ENCODE measurements around the gene CACNA2D1.

CACNA2D1 gene

DNA sequence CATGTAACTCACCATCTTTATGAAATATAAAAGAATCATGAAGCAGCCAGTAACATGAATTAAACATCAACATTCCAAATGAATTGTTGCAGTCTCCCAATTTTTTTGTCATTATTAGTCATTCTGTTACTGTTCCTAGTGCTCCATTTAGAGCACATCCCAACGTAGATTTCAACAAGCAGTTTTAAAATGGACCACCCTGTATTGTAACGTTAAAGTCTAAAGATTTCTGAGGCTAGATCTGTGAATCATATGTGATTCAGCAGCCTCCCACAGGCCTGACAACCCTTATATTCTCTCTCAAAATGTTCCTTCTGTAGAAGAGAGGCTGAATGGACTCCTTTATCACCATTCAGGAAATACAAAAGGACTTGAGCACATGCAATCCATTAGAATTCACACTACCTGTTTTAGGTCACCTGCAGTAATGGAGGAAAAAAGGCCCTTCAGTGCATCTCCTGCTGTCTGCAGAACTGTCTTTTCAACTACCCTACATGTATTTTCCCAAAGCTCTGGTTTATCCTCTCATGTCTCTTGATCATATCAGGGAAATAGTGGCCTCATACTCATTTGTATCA is 81.4 kb downstream of the CACNA2D1 start:
- DNase-seq (ENCODE audit: low spot score in 2 of 2) = no peak
- ATAC-seq (ENCODE audit: low read depth) = no peak
- Mint-ChIP-seq H3K36me3 (no peaks in the 10 kb centered on the region), H3K4me3 (no peak overlapping the region), H3K27me3 (no peaks in the 10 kb centered on the region), H3K27ac (no peak overlapping the region), H3K4me1 (no peaks in the 10 kb centered on the region), H3K9me3 (no peaks in the 10 kb centered on the region)

- ATAC-seq (ENCODE audit: low read depth) (no peak), DNase-seq (ENCODE audit: low spot score in 2 of 2) (no peak)
- Mint-ChIP-seq H3K4me1 (no peaks in the 10 kb centered on the region), H3K9me3 (no peaks in the 10 kb centered on the region), H3K36me3 (no peaks in the 10 kb centered on the region), H3K27ac (no peak overlapping the region), H3K27me3 (no peaks in the 10 kb centered on the region), H3K4me3 (no peak overlapping the region)
These were observed 82.8 kb downstream of the CACNA2D1 start for GRCh38 chr7:82360591-82361368.

DNA sequence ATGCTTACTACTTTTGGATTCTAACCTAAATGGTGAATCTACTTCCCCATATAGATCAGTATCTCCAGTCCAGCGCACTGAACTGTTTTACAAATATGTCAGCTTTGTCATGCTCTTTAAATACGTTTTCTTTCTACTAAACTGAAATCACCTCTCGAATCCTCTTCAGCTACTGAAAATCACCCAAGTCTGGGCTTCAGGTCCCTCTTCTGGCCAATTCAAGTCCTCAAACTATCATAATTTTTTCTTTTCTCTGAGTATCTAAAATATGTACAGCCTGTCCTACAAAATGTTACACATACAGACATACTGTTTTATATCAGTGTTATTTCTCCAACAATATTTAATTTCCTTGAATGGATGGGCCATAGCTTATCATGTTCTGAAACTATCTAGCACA is 84.2 kb downstream of the CACNA2D1 start:
- Mint-ChIP-seq H3K27ac (no peak overlapping the region), H3K9me3 (no peaks in the 10 kb centered on the region), H3K27me3 (no peaks in the 10 kb centered on the region), H3K4me1 (no peaks in the 10 kb centered on the region), H3K36me3 (no peaks in the 10 kb centered on the region), H3K4me3 (no peak overlapping the region)
- ATAC-seq (ENCODE audit: low read depth) (no peak), DNase-seq (ENCODE audit: low spot score in 2 of 2) (no peak)

- Mint-ChIP-seq H3K27ac (no peak overlapping the region), H3K36me3 (no peaks in the 10 kb centered on the region), H3K27me3 (no peaks in the 10 kb centered on the region), H3K9me3 (no peaks in the 10 kb centered on the region), H3K4me1 (no peaks in the 10 kb centered on the region), H3K4me3 (no peak overlapping the region)
- ATAC-seq (ENCODE audit: low read depth) (no peak), DNase-seq (ENCODE audit: low spot score in 2 of 2) (no peak)
These were observed 84.7 kb downstream of the CACNA2D1 start for GRCh38 chr7:82358923-82359322.

GRCh38 chr7:82358009-82358578 is 85.5 kb downstream of the CACNA2D1 start:
- Mint-ChIP-seq H3K4me3 (no peak overlapping the region), H3K9me3 (no peaks in the 10 kb centered on the region), H3K27ac (no peak overlapping the region), H3K27me3 (no peaks in the 10 kb centered on the region), H3K36me3 (no peaks in the 10 kb centered on the region), H3K4me1 (no peaks in the 10 kb centered on the region)
- DNase-seq (ENCODE audit: low spot score in 2 of 2) (no peak), ATAC-seq (ENCODE audit: low read depth) (no peak)

- Mint-ChIP-seq H3K4me1 (no peaks in the 10 kb centered on the region), H3K36me3 (no peaks in the 10 kb centered on the region), H3K27ac (no peak overlapping the region), H3K4me3 (no peak overlapping the region), H3K9me3 (no peaks in the 10 kb centered on the region), H3K27me3 (no peaks in the 10 kb centered on the region)
- DNase-seq (ENCODE audit: low spot score in 2 of 2) (no peak), ATAC-seq (ENCODE audit: low read depth) (no peak)
These were observed 95.3 kb downstream of the CACNA2D1 start for GRCh38 chr7:82348251-82348650.

- Mint-ChIP-seq H3K36me3 (no peaks in the 10 kb centered on the region), H3K9me3 (no peaks in the 10 kb centered on the region), H3K27ac (no peak overlapping the region), H3K4me3 (no peak overlapping the region), H3K4me1 (no peaks in the 10 kb centered on the region), H3K27me3 (no peaks in the 10 kb centered on the region)
- no peak for DNase-seq (ENCODE audit: low spot score in 2 of 2)
- no peak for ATAC-seq (ENCODE audit: low read depth)
These were observed 95.8 kb downstream of the CACNA2D1 start for GRCh38 chr7:82347808-82348207.

- DNase-seq (ENCODE audit: low spot score in 2 of 2) (no peak), ATAC-seq (ENCODE audit: low read depth) (no peak)
- H3K27me3 Mint-ChIP-seq = no peaks in the 10 kb centered on the region
- H3K9me3 Mint-ChIP-seq = no peaks in the 10 kb centered on the region
- H3K4me1 Mint-ChIP-seq = no peaks in the 10 kb centered on the region
- no peak overlapping the region for H3K4me3 Mint-ChIP-seq
- no peak overlapping the region for H3K27ac Mint-ChIP-seq
- H3K36me3 Mint-ChIP-seq = no peaks in the 10 kb centered on the region
These were observed 97.7 kb downstream of the CACNA2D1 start for GRCh38 chr7:82345886-82346285.

DNA sequence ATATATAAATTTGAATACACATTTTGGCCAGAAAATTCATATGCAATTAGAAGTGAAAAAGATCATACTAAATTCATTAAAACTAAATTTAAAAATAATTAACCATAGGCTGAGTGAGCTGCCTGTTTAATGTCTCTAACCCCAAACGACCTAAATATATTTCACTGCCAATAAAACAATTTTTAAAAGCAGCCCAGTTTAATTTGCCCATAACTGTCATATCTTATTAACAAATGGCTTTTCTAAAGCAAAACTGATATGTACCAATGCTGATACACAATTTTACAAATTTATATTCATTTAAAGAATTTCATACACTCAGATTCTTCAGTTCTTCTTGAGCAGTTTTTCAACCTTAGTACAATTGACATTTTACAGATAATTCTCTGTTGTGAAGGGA is 99.9 kb downstream of the CACNA2D1 start:
- no peak overlapping the region for H3K4me3 Mint-ChIP-seq
- ATAC-seq (ENCODE audit: low read depth) = no peak
- no peaks in the 10 kb centered on the region for H3K36me3 Mint-ChIP-seq
- no peaks in the 10 kb centered on the region for H3K4me1 Mint-ChIP-seq
- no peaks in the 10 kb centered on the region for H3K27me3 Mint-ChIP-seq
- no peak overlapping the region for H3K27ac Mint-ChIP-seq
- peaks cover 1% of the 10 kb centered on the region for H3K9me3 Mint-ChIP-seq
- DNase-seq (ENCODE audit: low spot score in 2 of 2) = no peak

- H3K4me3 Mint-ChIP-seq = no peak overlapping the region
These were observed 103.6 kb downstream of the CACNA2D1 start for GRCh38 chr7:82339958-82340357.

DNA sequence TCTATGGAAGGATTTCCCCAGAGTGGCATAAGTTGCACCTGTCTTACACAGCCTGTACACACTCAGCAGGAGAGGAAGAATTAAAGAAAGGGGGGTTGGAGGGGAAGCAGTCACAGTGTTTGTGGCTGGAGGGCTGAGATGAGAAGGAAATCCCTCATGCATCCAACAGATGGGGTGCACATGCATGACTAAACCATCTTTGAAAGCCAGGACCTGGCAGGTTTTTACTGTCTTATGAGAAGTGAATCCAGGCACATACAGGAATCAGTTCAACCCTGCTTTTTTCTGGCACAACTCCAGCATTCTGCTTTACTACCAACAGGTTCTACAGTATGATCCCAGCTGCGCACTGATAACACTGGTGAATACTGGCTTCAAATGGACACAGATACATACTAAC is 107.7 kb downstream of the CACNA2D1 start:
- Mint-ChIP-seq H3K4me1 (no peaks in the 10 kb centered on the region), H3K27ac (no peak overlapping the region), H3K36me3 (no peaks in the 10 kb centered on the region), H3K9me3 (peaks cover 1% of the 10 kb centered on the region), H3K4me3 (no peak overlapping the region), H3K27me3 (no peaks in the 10 kb centered on the region)
- no peak for DNase-seq (ENCODE audit: low spot score in 2 of 2)
- no peak for ATAC-seq (ENCODE audit: low read depth)

More at GRCh38 chr7:82339958-82340357, 103.6 kb downstream of the CACNA2D1 start:
- Mint-ChIP-seq H3K27ac (no peak overlapping the region), H3K27me3 (no peaks in the 10 kb centered on the region), H3K4me1 (no peaks in the 10 kb centered on the region), H3K9me3 (peaks cover 1% of the 10 kb centered on the region), H3K36me3 (no peaks in the 10 kb centered on the region)
- DNase-seq (ENCODE audit: low spot score in 2 of 2) (no peak), ATAC-seq (ENCODE audit: low read depth) (no peak)

- Mint-ChIP-seq H3K36me3 (no peaks in the 10 kb centered on the region), H3K9me3 (peaks cover 1% of the 10 kb centered on the region), H3K4me3 (no peak overlapping the region), H3K4me1 (no peaks in the 10 kb centered on the region), H3K27ac (no peak overlapping the region), H3K27me3 (no peaks in the 10 kb centered on the region)
- no peak for DNase-seq (ENCODE audit: low spot score in 2 of 2)
- no peak for ATAC-seq (ENCODE audit: low read depth)
These were observed 108.6 kb downstream of the CACNA2D1 start for GRCh38 chr7:82335001-82335400.

GRCh38 chr7:82331234-82331633 is 112.3 kb downstream of the CACNA2D1 start:
- Mint-ChIP-seq H3K9me3 (peaks cover 3% of the 10 kb centered on the region), H3K4me3 (no peak overlapping the region), H3K27me3 (no peaks in the 10 kb centered on the region), H3K4me1 (no peaks in the 10 kb centered on the region), H3K27ac (no peak overlapping the region), H3K36me3 (no peaks in the 10 kb centered on the region)
- ATAC-seq (ENCODE audit: low read depth) (no peak), DNase-seq (ENCODE audit: low spot score in 2 of 2) (no peak)

DNA sequence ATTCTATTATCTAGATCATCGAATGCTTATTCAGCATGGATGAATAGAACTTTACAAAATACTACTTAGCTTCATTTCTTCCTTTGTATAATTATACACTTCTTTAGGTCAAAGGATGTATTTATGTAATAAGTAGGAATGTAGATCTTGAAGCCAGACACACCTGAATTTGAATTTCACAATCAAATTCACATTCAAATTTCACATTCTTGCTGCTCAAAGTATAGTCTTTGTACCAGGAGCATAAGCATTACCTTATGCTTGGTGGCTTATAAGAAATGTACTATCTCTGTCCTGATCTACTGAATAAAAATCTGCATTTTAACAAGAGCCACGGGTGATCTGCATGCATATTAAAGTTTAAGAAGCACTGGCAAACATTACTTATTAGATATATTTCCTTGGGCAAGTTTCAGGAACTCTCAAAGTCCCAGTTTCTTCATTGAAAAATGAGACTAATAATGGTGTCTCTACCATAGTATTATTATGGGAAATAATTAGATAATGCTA is 112.8 kb downstream of the CACNA2D1 start:
- ATAC-seq (ENCODE audit: low read depth) = no peak
- H3K4me1 Mint-ChIP-seq = no peaks in the 10 kb centered on the region
- H3K27ac Mint-ChIP-seq = no peak overlapping the region

More for the DNA sequence above, 112.8 kb downstream of the CACNA2D1 start:
- H3K9me3 Mint-ChIP-seq = peaks cover 3% of the 10 kb centered on the region
- DNase-seq (ENCODE audit: low spot score in 2 of 2) = no peak
- no peak overlapping the region for H3K4me3 Mint-ChIP-seq
- H3K27me3 Mint-ChIP-seq = no peaks in the 10 kb centered on the region
- H3K36me3 Mint-ChIP-seq = no peaks in the 10 kb centered on the region
